ENCODE measurements around the gene MYLK2. TPM values are rescaled to one million over a fixed set of nuclear protein-coding genes. Genes with fewer than 3 reads are reported as not detected.

The MYLK2 gene
- total and polyA plus RNA-seq, 12 donors = 0.11 to 1.5 (median 0.27) TPM; not detected in 9

GRCh38 chr20:31840906-31841816, 22.0 kb downstream of the MYLK2 start:
- DNase-seq = no peak
- no peaks in the 10 kb centered on the region for H3K27me3 ChIP-seq
- no peaks in the 10 kb centered on the region for H3K9me3 ChIP-seq (replicated peaks in 1 of 3)
- peaks cover 4 to 18% of the 10 kb centered on the region in 2 donors for H3K4me1 ChIP-seq (replicated peaks in 1 of 2)
- peak overlapping the region in 3 of 5 donors; percentile 13 to 89 (median 47) for H3K27ac ChIP-seq
- no peak for TF ChIP-seq CTCF (IDR thresholded peaks at IDR 0.05)
- no peak for TF ChIP-seq POLR2A (IDR thresholded peaks at IDR 0.05)
- WGBS, 4 donors = 73 to 79% (median 78%) methylated on average over 11 to 15 of the region's 15 CpGs
- no peak overlapping the region for H3K4me3 ChIP-seq
- intact Hi-C loops (cut with DNase I) = no loop called here
- no peaks in the 10 kb centered on the region for H3K36me3 ChIP-seq (replicated peaks in 1 of 2)

DNA sequence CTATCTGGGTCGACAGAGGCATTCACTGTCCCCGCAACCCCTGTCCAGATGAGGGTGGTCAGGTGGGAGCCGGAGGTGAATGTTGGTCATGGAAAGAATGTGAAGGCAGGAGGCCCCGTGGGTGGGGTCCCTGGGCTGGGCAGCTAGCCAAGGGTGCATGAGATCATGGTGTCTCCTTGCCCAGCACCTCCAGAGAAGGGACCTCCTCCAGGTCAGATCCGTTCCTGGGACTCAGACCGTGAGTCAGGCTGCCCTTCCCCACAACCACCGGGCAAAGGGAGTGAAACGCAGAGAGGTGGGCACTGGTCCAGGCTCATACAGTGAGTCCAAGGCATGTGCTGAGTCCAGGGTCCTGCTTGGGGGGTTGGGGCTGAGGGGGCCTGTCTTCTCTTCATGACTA, 22.8 kb downstream of the MYLK2 start:
- Histone ChIP-seq H3K4me1 (replicated peaks in 1 of 2) (peaks cover 0 to 11% of the 10 kb centered on the region in 2 donors), H3K27ac (peak overlapping the region in 3 of 5 donors; percentile 13 to 89 (median 47)), H3K9me3 (replicated peaks in 1 of 3) (no peaks in the 10 kb centered on the region), H3K27me3 (no peaks in the 10 kb centered on the region), H3K36me3 (replicated peaks in 1 of 2) (no peaks in the 10 kb centered on the region), H3K4me3 (no peak overlapping the region)
- no peak for DNase-seq
- TF ChIP-seq POLR2A (IDR thresholded peaks at IDR 0.05) (no peak), CTCF (IDR thresholded peaks at IDR 0.05) (no peak)
- 50 to 65% (median 58%) methylated on average over 2 to 8 of the region's 8 CpGs for WGBS, 4 donors
- intact Hi-C loops (cut with DNase I) = no loop called here

- H3K9me3 ChIP-seq (replicated peaks in 1 of 3) = no peaks in the 10 kb centered on the region
- no peak overlapping the region for H3K4me3 ChIP-seq
- intact Hi-C loops (cut with DNase I) = no loop called here
- H3K27ac ChIP-seq = peak overlapping the region in 3 of 5 donors; percentile 13 to 89 (median 37)
- no peaks in the 10 kb centered on the region for H3K36me3 ChIP-seq (replicated peaks in 1 of 2)
- H3K4me1 ChIP-seq (replicated peaks in 1 of 2) = peaks cover 0 to 7% of the 10 kb centered on the region in 2 donors
- peak in 3 of 7 donors; percentile 27 to 45 (median 39) for DNase-seq
- WGBS, 4 donors = 60 to 63% (median 62%) methylated on average over 5 to 12 of the region's 12 CpGs
- TF ChIP-seq POLR2A (IDR thresholded peaks at IDR 0.05) = no peak
- TF ChIP-seq CTCF (IDR thresholded peaks at IDR 0.05) = no peak
- H3K27me3 ChIP-seq = no peaks in the 10 kb centered on the region
Observed at GRCh38 chr20:31842471-31843157, 23.5 kb downstream of the MYLK2 start.

- intact Hi-C loops (cut with DNase I) = no loop called here
- Histone ChIP-seq H3K27ac (peak overlapping the region in 3 of 5 donors; percentile 8 to 89 (median 37)), H3K4me3 (no peak overlapping the region), H3K36me3 (replicated peaks in 1 of 2) (no peaks in the 10 kb centered on the region), H3K27me3 (no peaks in the 10 kb centered on the region), H3K9me3 (replicated peaks in 1 of 3) (no peaks in the 10 kb centered on the region), H3K4me1 (replicated peaks in 1 of 2) (no peaks in the 10 kb centered on the region)
- TF ChIP-seq POLR2A (IDR thresholded peaks at IDR 0.05) (no peak), CTCF (IDR thresholded peaks at IDR 0.05) (no peak)
- no peak for DNase-seq
- WGBS, 4 donors = 44 to 68% (median 51%) methylated on average over 6 of the region's 6 CpGs
Observed at GRCh38 chr20:31843288-31843687, 24.1 kb downstream of the MYLK2 start.

Measured in adrenal gland (tissue), 12 donors.